ENCODE measurements around the gene CFAP161.

CFAP161 gene

DNA sequence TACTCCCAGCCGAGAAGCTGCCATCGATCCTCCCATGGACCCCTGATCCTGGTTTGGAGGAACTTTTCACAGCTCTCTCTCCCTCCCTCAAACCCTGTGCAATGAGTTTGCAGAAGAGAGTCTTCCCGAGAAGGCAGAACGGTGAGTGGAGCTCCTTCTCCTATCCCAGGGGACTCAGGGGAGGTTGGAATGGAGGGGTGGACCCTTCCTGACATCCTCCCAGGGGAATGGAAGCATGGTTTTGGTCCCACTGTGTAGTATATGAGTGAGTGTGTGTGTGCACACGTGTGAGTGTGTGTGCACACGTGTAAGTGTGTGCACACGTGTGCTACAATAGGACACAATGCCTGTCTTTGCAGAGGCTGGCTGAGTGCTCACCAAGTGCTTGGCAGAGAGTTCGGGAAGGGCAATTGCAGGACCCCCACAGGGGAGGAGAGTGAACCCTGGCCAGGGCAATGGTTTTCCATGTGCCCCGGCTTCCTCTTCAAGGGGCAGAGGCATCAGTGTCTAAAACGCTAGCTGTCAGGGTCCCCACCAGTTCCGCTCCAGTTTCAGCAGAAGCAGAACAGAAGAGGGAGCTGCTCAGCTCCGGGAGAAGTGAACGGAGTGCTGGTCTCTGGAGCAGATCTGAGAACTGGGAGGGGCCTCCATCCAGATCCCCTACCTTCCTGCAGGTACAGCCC lies 48.8 kb downstream of the CFAP161 start:
- H3K4me3 ChIP-seq (ENCODE audit: low read depth, low read length) = no peak overlapping the region
- TF ChIP-seq, protein P1, sequence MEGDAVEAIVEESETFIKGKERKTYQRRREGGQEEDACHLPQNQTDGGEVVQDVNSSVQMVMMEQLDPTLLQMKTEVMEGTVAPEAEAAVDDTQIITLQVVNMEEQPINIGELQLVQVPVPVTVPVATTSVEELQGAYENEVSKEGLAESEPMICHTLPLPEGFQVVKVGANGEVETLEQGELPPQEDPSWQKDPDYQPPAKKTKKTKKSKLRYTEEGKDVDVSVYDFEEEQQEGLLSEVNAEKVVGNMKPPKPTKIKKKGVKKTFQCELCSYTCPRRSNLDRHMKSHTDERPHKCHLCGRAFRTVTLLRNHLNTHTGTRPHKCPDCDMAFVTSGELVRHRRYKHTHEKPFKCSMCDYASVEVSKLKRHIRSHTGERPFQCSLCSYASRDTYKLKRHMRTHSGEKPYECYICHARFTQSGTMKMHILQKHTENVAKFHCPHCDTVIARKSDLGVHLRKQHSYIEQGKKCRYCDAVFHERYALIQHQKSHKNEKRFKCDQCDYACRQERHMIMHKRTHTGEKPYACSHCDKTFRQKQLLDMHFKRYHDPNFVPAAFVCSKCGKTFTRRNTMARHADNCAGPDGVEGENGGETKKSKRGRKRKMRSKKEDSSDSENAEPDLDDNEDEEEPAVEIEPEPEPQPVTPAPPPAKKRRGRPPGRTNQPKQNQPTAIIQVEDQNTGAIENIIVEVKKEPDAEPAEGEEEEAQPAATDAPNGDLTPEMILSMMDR (IDR thresholded peaks at IDR 0.05; ENCODE audit: borderline replicate concordance, insufficient read depth, low read depth, low read length) = no peak

DNA sequence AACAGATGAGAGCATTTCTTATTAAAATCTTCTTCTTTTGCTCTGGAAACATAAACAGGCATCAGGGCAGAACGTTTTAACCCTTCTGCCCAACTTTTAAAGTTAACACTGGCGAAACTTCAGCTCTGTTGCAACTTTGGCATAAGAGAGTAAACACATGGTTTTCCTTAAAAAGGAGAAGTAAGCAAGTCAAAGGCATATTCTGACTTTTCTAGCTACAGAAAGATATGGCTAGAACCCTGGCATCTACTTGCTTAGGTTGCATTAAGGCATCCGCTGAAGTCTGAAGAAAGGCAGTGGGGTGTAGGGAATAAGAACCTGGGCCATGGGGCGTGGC lies 49.3 kb downstream of the CFAP161 start:
- TF ChIP-seq, protein P1 (IDR thresholded peaks at IDR 0.05; ENCODE audit: borderline replicate concordance, insufficient read depth, low read depth, low read length) = no peak

DNA sequence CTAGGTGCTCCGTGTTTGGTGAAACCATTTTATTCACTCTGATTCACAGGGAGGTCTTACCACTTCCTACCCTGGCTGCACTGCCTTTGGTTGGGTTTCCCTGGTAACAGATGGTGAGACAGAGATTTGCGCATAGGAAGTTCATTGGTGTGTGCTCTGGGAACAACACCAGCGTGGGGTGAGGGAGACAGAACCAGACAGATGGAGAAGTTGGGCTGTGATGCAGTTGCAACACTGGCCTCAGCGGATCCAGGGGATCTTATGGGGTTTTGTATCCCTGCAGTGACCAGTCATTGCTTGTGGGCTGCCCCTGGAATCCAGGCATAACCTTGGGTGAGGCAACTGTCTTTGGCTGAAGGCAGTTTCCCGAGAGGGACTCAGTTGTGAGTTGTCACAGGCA lies 50.1 kb downstream of the CFAP161 start:
- no peak overlapping the region for H3K4me3 ChIP-seq (ENCODE audit: low read depth, low read length)
- TF ChIP-seq, protein P1 (IDR thresholded peaks at IDR 0.05; ENCODE audit: borderline replicate concordance, insufficient read depth, low read depth, low read length) = no peak

More for the DNA sequence above, 49.3 kb downstream of the CFAP161 start:
- no peak overlapping the region for H3K4me3 ChIP-seq (ENCODE audit: low read depth, low read length)

DNA sequence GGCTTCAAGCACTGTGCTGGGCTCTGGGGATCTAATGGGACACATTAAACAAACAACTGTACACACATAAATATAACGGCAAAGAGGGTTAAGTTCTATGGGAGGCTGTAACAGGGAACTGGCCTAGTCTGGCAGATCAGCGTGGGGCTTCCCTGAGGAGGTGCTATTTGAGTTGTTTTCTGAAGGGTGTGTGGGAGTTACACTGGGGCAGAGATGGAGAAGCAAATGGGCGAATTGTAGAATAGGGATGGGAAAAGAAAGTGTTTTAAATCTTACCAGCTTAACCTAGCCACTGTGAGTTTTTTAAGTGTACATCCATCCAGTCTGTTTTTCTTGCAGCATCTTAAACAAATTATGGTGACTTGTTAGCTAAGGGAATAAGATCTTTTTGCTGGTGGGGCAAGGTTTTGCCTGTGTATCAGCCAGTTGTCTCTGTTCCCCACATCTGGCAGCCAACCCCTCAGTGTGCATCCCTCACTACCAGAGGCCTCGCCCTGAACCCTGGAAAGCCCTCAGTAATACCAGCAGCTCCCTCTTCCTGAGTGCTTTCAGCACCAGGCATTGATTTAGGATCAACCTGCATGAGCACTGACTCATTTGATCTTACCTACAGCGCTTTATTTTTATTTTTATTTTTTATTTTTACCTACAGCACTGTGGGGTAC lies 51.7 kb downstream of the CFAP161 start:
- TF ChIP-seq, protein P1 (IDR thresholded peaks at IDR 0.05; ENCODE audit: borderline replicate concordance, insufficient read depth, low read depth, low read length) = no peak
- no peak overlapping the region for H3K4me3 ChIP-seq (ENCODE audit: low read depth, low read length)

DNA sequence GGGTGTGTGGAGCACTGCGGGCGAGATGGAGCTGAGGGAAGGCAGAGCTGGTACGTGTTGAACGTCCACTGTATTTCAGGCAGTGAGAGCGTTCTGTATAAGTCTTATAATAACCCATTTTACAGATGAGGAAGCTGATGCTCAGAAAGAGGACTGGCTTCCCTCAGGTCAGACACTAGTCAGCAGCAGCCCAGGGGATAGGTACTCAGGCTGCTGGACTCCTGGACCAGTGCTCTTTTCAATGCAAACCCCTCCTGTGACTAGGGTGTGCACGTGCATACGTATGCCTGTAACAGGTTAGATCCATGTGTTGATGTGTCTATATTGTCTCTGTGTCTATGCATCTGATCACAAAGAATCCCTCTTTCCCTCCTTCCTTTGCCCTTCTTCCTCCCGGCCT lies 54.3 kb downstream of the CFAP161 start:
- TF ChIP-seq, protein P1 (IDR thresholded peaks at IDR 0.05; ENCODE audit: borderline replicate concordance, insufficient read depth, low read depth, low read length) = no peak
- H3K4me3 ChIP-seq (ENCODE audit: low read depth, low read length) = no peak overlapping the region

DNA sequence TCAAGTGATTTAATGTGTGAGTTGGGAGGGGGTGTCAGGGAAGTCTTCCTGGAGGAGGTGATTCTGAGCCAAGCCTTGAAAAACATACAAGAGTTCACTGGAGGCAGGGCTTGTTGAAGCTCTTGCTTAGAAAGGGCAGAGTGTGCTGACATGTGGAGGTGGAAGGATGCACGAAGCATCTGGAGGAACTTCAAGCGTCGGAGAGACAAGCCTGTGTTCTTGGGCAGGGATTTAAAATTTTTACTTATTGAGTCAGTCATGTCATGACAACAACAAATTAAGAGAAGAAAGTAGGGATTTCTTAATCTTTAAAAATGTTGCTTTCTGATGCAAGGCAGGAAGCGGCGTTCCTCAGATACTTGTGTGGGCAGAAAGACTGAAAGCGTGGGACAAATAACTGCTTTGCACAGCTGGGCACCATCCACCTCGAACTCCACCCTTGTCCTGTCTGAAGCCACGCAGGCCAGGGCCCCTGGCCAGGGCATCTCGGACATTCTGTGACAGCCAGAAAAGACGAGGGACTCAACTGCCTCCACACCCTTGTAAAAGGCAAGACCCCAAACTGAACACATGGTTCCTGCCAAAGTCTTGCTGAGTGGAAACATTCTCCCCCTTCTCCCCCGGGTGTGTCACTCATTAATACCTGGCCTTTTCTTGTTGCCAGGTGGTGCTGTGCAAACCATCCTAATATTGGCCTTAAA lies 55.7 kb downstream of the CFAP161 start:
- TF ChIP-seq, protein P1 (IDR thresholded peaks at IDR 0.05; ENCODE audit: borderline replicate concordance, insufficient read depth, low read depth, low read length) = no peak
- no peak overlapping the region for H3K4me3 ChIP-seq (ENCODE audit: low read depth, low read length)

Measured in GM12875 (cell line).